Mucosa of descending colon (tissue), 3 donors: ENCODE data around the gene SPTAN1. TPM values are rescaled to one million over a fixed set of nuclear protein-coding genes. Genes with fewer than 3 reads are reported as not detected.

Experiments
- ATAC-seq: fragments of 200-7000 bp; cut with Tn5 transposase; one replicate; pipeline ENCODE4 v1.9.1; 2020; ENCODE audit warnings: mild to moderate bottlenecking, moderate library complexity
- DNase-seq, 3 donors: peaks; one replicate each; pipeline ENCODE4 v3.0.0-alpha.2; 2020
- H3K36me3 ChIP-seq: fragments of 200-600 bp; one replicate; pipeline ENCODE4 v1.8.0; 2021; ENCODE audit warnings: low read depth, mild to moderate bottlenecking
- H3K4me1 ChIP-seq: fragments of 200-600 bp; one replicate; pipeline ENCODE4 v1.8.0; 2021; ENCODE audit warnings: low read depth, mild to moderate bottlenecking
- H3K4me3 ChIP-seq: fragments of 200-600 bp; one replicate; pipeline ENCODE4 v1.8.0; 2021; ENCODE audit warnings: mild to moderate bottlenecking
- H3K9me3 ChIP-seq: fragments of 200-600 bp; one replicate; pipeline ENCODE4 v1.8.0; 2021; ENCODE audit warnings: mild to moderate bottlenecking
- CTCF ChIP-seq: fragments of 200-600 bp; IDR thresholded peaks from one replicate; pipeline ENCODE4 v1.8.0; 2022; ENCODE audit warnings: antibody characterized with exemption, mild to moderate bottlenecking
- intact Hi-C, 2 donors: fragments of 100-400 bp; cut with DNase I in 1 of 2; cut with micrococcal nuclease in 1 of 2; formaldehyde crosslinking; loops; one replicate each; pipeline versions ENCODE4 v1.11.0 to v1.11.1; 2022; cut with DNase I, micrococcal nuclease
- total RNA-seq, 3 donors: library from RNA; stranded (reverse); fragmentation: NEBNext Ultra II Directional in 2 of 3; extraction: Animal tissue kit (Norgen Biotek cat#: 25700) in 2 of 3; gene quantifications; one replicate each; pipeline versions ENCODE4 v1.2.1 to v1.2.4, GENCODE V29; 2021 to 2023
- donor health status: DM: no; HTN: no; CAD: no; lungs with moderate emphysema.
- donor health status: DM: no; HTN: no; CAD: no.
- donor health status: DM: no; HTN: yes; CAD: no.

The SPTAN1 gene
- total RNA-seq, 3 donors from 2014 or later = 235 to 322 (median 321) TPM

- DNase-seq (peak in 2 of 3 donors; percentile 24 to 47), ATAC-seq (peak; percentile 39)
- Histone ChIP-seq H3K4me1 (no peaks in the 10 kb centered on the region), H3K36me3 (peaks cover 20% of the 10 kb centered on the region), H3K4me3 (no peak overlapping the region), H3K9me3 (no peaks in the 10 kb centered on the region)
- intact Hi-C loops = no loop called here
- TF ChIP-seq CTCF = no peak
Observed at GRCh38 chr9:128628471-128629048, 76.2 kb downstream of the SPTAN1 start.

DNA sequence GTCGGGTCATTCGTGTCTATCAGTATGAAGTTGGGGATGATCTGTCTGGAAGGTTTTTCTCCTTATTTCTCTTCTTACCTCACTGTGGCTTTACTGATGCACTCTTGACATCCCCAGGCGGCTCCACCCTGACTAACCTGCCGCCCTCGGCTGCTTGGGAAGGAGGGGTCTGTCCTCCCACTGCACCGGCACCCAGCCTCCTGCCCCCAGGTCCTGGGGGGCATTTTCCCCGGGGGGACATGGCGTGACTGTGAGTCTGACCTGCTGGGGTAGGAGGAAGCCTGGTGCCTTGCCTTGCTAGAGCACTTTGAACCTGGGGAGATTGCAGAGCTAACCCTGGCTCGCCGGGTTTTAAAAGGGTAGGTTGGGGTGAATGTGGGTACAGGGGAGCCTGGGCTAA is 76.7 kb downstream of the SPTAN1 start:
- H3K4me1 ChIP-seq = no peaks in the 10 kb centered on the region
- peaks cover 20% of the 10 kb centered on the region for H3K36me3 ChIP-seq
- no peak overlapping the region for H3K4me3 ChIP-seq
- ATAC-seq (no peak), DNase-seq (no peak)
- intact Hi-C loops = no loop called here
- no peak for TF ChIP-seq CTCF
- H3K9me3 ChIP-seq = no peaks in the 10 kb centered on the region

DNA sequence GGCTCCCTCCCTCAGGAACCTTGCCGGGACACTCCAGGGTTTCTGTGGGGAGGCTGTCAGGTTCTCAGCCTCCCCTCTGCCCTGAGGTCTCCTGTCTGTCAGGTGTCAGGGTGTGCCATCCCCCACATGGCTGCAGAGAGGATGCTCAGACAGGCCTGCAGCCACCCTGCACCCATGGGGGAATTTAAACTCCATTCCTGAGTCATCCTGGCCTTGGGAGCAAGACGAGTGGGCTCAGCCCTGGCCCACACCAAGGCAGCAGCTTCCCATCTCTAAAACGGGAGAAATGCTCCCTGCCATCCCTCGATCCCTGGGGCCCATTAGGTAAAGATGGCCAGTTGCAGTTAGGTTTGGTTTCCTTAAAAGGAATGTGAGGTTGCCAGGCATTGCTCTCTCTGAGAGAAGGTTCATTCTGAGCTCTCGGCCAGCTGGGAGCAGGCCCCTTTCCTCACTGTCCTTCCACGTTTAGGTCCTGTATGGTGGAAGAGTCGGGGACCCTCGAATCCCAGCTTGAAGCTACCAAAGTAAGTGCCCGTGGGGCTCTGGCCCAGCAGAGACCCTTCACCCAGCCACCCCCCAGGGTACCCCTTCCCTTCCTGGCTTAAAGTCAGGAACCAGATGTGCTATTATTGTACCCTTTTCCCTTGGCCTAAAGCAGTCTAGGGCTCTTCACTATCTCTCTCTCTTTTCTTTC is 77.6 kb downstream of the SPTAN1 start:
- Histone ChIP-seq H3K4me3 (no peak overlapping the region), H3K36me3 (peaks cover 20% of the 10 kb centered on the region), H3K4me1 (peaks cover 6% of the 10 kb centered on the region), H3K9me3 (no peaks in the 10 kb centered on the region)
- DNase-seq (peak in 1 of 3 donors; percentile 9), ATAC-seq (no peak)
- no peak for TF ChIP-seq CTCF
- intact Hi-C loops = no loop called here

DNA sequence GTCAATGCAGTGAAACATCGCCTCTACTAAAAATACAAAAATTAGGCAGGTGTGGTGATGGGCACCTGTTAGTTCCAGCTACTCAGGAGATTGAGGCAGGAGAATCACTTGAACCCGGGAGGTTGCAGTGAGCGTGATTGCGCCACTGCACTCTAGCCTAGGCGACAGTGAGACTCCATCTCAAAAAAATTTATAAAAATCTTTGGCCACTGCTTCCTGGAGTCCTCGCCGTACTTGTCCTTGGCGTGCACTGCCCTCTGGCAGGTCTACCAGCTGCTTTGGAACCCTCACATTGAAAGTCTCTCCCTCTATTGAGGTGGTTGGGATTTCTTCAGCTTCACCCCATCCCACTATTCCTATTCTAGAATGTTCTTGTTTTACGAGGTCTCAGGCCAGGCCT is 79.2 kb downstream of the SPTAN1 start:
- ATAC-seq (no peak), DNase-seq (no peak)
- peaks cover 13% of the 10 kb centered on the region for H3K36me3 ChIP-seq
- peaks cover 18% of the 10 kb centered on the region for H3K4me1 ChIP-seq
- no peak for TF ChIP-seq CTCF
- intact Hi-C loops = no loop called here
- no peak overlapping the region for H3K4me3 ChIP-seq
- no peaks in the 10 kb centered on the region for H3K9me3 ChIP-seq

GRCh38 chr9:128632066-128632465 is 79.7 kb downstream of the SPTAN1 start:
- peaks cover 18% of the 10 kb centered on the region for H3K4me1 ChIP-seq
- peak in 2 of 3 donors; percentile 20 to 41 for DNase-seq
- intact Hi-C loops = no loop called here
- H3K36me3 ChIP-seq = peaks cover 12% of the 10 kb centered on the region
- no peak overlapping the region for H3K4me3 ChIP-seq
- no peak for TF ChIP-seq CTCF
- no peaks in the 10 kb centered on the region for H3K9me3 ChIP-seq
- ATAC-seq = no peak
